ENCODE results near the gene C3AR1.

Gene C3AR1

GRCh38 chr12:8035440-8036010 is 30.6 kb downstream of the C3AR1 start:
- H3K27me3 ChIP-seq (ENCODE audit: control insufficient read depth in 1 of 2, insufficient read depth in 1 of 2, low read length in 2 of 2): no peaks in the 10 kb centered on the region
- no peak overlapping the region for H2BK120ac ChIP-seq (ENCODE audit: low read depth, low read length)
- no peaks in the 10 kb centered on the region for H3K9me3 ChIP-seq (ENCODE audit: control insufficient read depth, low read length)
- H3K4me1 ChIP-seq (ENCODE audit: control insufficient read depth, insufficient read depth, low read depth, low read length): peaks cover 24% of the 10 kb centered on the region
- H3K4me2 ChIP-seq (ENCODE audit: low read length, poor library complexity, severe bottlenecking): no peak overlapping the region
- no peak overlapping the region for H3K14ac ChIP-seq (ENCODE audit: low read length in 2 of 2)
- no peak overlapping the region for H3K18ac ChIP-seq (ENCODE audit: low read depth in 1 of 2, low read length in 2 of 2)
- no peak overlapping the region for H3K4ac ChIP-seq (ENCODE audit: low read depth in 1 of 2, low read length in 2 of 2)
- H3K79me1 ChIP-seq (replicated peaks; ENCODE audit: low read length, poor library complexity, severe bottlenecking): peaks cover 32% of the 10 kb centered on the region
- H3K36me3 ChIP-seq (ENCODE audit: control insufficient read depth in 1 of 2, insufficient read depth in 2 of 2, low read depth in 1 of 2, low read length in 2 of 2): peaks cover 6 to 19% of the 10 kb centered on the region in 2 experiments
- peak overlapping the region; percentile 96 for H3K9ac ChIP-seq (ENCODE audit: low read length)
- no peak overlapping the region for H2BK5ac ChIP-seq (ENCODE audit: low read depth, low read length, poor library complexity, severe bottlenecking)
- DNase-seq: peak; percentile 33
- H4K8ac ChIP-seq (ENCODE audit: low read length): no peak overlapping the region
- no peak overlapping the region for H3K23ac ChIP-seq (ENCODE audit: low read length in 2 of 2)
- no peak overlapping the region for H2BK12ac ChIP-seq (ENCODE audit: low read length in 2 of 2)
- peak overlapping the region in 1 of 2 experiments; percentile 89 for H3K4me3 ChIP-seq (ENCODE audit: insufficient read depth in 1 of 2, low read depth in 1 of 2, low read length in 2 of 2)
- no peak overlapping the region for H4K91ac ChIP-seq (ENCODE audit: low read length)
- H2BK15ac ChIP-seq (ENCODE audit: low read depth, poor library complexity, severe bottlenecking): no peak overlapping the region
- H2AK5ac ChIP-seq (ENCODE audit: low read length, severe bottlenecking): no peak overlapping the region
- H3K27ac ChIP-seq (ENCODE audit: low read length, poor library complexity, severe bottlenecking): no peak overlapping the region
- WGBS: 100% methylated on average over 4 of the region's 5 CpGs
- no peak overlapping the region for H2AFZ ChIP-seq (ENCODE audit: low read depth, low read length)

DNA sequence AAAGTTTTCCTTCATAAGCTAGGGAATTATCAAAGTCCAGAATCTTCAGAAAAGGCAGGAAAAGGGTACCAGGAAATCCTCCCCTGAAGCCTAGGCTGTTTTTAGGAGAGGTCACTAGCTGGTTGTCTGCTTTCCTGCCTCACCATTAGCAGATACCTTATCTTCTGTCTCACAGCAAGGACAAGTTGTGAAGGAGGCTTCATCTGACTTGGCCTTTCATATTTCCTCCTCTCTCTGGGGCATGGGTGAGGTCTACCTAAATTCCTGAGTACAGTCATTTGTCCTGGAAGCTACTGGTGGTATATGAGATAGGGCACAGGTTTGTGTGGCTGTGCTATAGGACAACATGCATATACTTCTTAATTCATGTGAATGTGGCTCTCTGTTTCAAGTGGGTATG is 31.4 kb downstream of the C3AR1 start:
- Histone ChIP-seq H2BK5ac (ENCODE audit: low read depth, low read length, poor library complexity, severe bottlenecking) (no peak overlapping the region), H3K4me2 (ENCODE audit: low read length, poor library complexity, severe bottlenecking) (peak overlapping the region; percentile 27), H3K27ac (ENCODE audit: low read length, poor library complexity, severe bottlenecking) (no peak overlapping the region), H3K23ac (ENCODE audit: low read length in 2 of 2) (no peak overlapping the region), H3K79me1 (replicated peaks; ENCODE audit: low read length, poor library complexity, severe bottlenecking) (peaks cover 29% of the 10 kb centered on the region), H3K9ac (ENCODE audit: low read length) (peak overlapping the region; percentile 96), H3K4ac (ENCODE audit: low read depth in 1 of 2, low read length in 2 of 2) (no peak overlapping the region), H2BK15ac (ENCODE audit: low read depth, poor library complexity, severe bottlenecking) (no peak overlapping the region), H3K4me3 (ENCODE audit: insufficient read depth in 1 of 2, low read depth in 1 of 2, low read length in 2 of 2) (peak overlapping the region in 1 of 2 experiments; percentile 89), H3K14ac (ENCODE audit: low read length in 2 of 2) (no peak overlapping the region), H3K4me1 (ENCODE audit: control insufficient read depth, insufficient read depth, low read depth, low read length) (peaks cover 24% of the 10 kb centered on the region), H3K18ac (ENCODE audit: low read depth in 1 of 2, low read length in 2 of 2) (no peak overlapping the region), H2BK120ac (ENCODE audit: low read depth, low read length) (no peak overlapping the region), H4K91ac (ENCODE audit: low read length) (no peak overlapping the region), H3K27me3 (ENCODE audit: control insufficient read depth in 1 of 2, insufficient read depth in 1 of 2, low read length in 2 of 2) (no peaks in the 10 kb centered on the region), H2BK12ac (ENCODE audit: low read length in 2 of 2) (peak overlapping the region in 1 of 2 experiments; percentile 39), H3K36me3 (ENCODE audit: control insufficient read depth in 1 of 2, insufficient read depth in 2 of 2, low read depth in 1 of 2, low read length in 2 of 2) (peaks cover 3 to 11% of the 10 kb centered on the region in 2 experiments), H3K9me3 (ENCODE audit: control insufficient read depth, low read length) (no peaks in the 10 kb centered on the region), H2AK5ac (ENCODE audit: low read length, severe bottlenecking) (no peak overlapping the region), H4K8ac (ENCODE audit: low read length) (no peak overlapping the region), H2AFZ (ENCODE audit: low read depth, low read length) (no peak overlapping the region)
- no peak for DNase-seq

GRCh38 chr12:8033153-8034044 is 32.8 kb downstream of the C3AR1 start:
- Histone ChIP-seq H4K91ac (ENCODE audit: low read length) (peak overlapping the region; percentile 77), H3K14ac (ENCODE audit: low read length in 2 of 2) (peak overlapping the region in 1 of 2 experiments; percentile 86), H2BK12ac (ENCODE audit: low read length in 2 of 2) (peak overlapping the region; percentile 23 to 59), H3K27me3 (ENCODE audit: control insufficient read depth in 1 of 2, insufficient read depth in 1 of 2, low read length in 2 of 2) (no peaks in the 10 kb centered on the region), H3K9ac (ENCODE audit: low read length) (peak overlapping the region; percentile 96), H4K8ac (ENCODE audit: low read length) (peak overlapping the region; percentile 74), H3K4ac (ENCODE audit: low read depth in 1 of 2, low read length in 2 of 2) (peak overlapping the region; percentile 79 to 95), H2AFZ (ENCODE audit: low read depth, low read length) (peak overlapping the region; percentile 91), H3K79me1 (replicated peaks; ENCODE audit: low read length, poor library complexity, severe bottlenecking) (peaks cover 26% of the 10 kb centered on the region), H2BK5ac (ENCODE audit: low read depth, low read length, poor library complexity, severe bottlenecking) (no peak overlapping the region), H2BK15ac (ENCODE audit: low read depth, poor library complexity, severe bottlenecking) (peak overlapping the region; percentile 87), H3K4me1 (ENCODE audit: control insufficient read depth, insufficient read depth, low read depth, low read length) (peaks cover 19% of the 10 kb centered on the region), H2BK120ac (ENCODE audit: low read depth, low read length) (peak overlapping the region; percentile 66), H3K9me3 (ENCODE audit: control insufficient read depth, low read length) (no peaks in the 10 kb centered on the region), H2AK5ac (ENCODE audit: low read length, severe bottlenecking) (no peak overlapping the region), H3K23ac (ENCODE audit: low read length in 2 of 2) (peak overlapping the region in 1 of 2 experiments; percentile 97), H3K4me3 (ENCODE audit: insufficient read depth in 1 of 2, low read depth in 1 of 2, low read length in 2 of 2) (peak overlapping the region; percentile 82 to 89), H3K18ac (ENCODE audit: low read depth in 1 of 2, low read length in 2 of 2) (peak overlapping the region; percentile 83 to 98), H3K27ac (ENCODE audit: low read length, poor library complexity, severe bottlenecking) (peak overlapping the region; percentile 19), H3K36me3 (ENCODE audit: control insufficient read depth in 1 of 2, insufficient read depth in 2 of 2, low read depth in 1 of 2, low read length in 2 of 2) (peaks cover 3 to 11% of the 10 kb centered on the region in 2 experiments), H3K4me2 (ENCODE audit: low read length, poor library complexity, severe bottlenecking) (peak overlapping the region; percentile 91)
- DNase-seq: peak; percentile 66
- 10% methylated on average over 13 of the region's 17 CpGs for WGBS
